ENCODE measurements around the gene TRIM63. TPM values are rescaled to one million over a fixed set of nuclear protein-coding genes. Genes with fewer than 3 reads are reported as not detected.

The TRIM63 gene
- total and polyA plus RNA-seq, 9 of the 15 experiments (the other 6 are each of a cell fraction or from before 2014, with no cell fraction given) = 0.08 to 0.57 (median 0.36) TPM

- TF ChIP-seq MAX (CRISPR knock-in tag; IDR thresholded peaks at IDR 0.05) (peak; percentile 65), CTCFL (IDR thresholded peaks at IDR 0.05; ENCODE audit: borderline replicate concordance, insufficient read depth, low read depth, low read length, poor library complexity, severe bottlenecking) (peak; percentile 56), HDAC2 (IDR thresholded peaks at IDR 0.05) (0 out of 2 replicates have a peak, but pooled peaks have one; percentile 11), FOXK1 (CRISPR knock-in tag; IDR thresholded peaks at IDR 0.05; ENCODE audit: borderline replicate concordance) (no peak; the same call in 1 of the 2 replicates), ZBTB34 (CRISPR knock-in tag; IDR thresholded peaks at IDR 0.05) (no peak), ZNF398 (CRISPR knock-in tag; IDR thresholded peaks at IDR 0.05) (no peak), C11orf30 (IDR thresholded peaks at IDR 0.05; ENCODE audit: low read depth) (no peak), ZNF586 (CRISPR knock-in tag; conservative IDR thresholded peaks at IDR 0.05) (no peak), CHD4 (IDR thresholded peaks at IDR 0.05; ENCODE audit: insufficient read depth, insufficient replicate concordance, low read depth, low read length, poor library complexity, severe bottlenecking) (no peak), ZFX (CRISPR knock-in tag; IDR thresholded peaks at IDR 0.05) (no peak; the same call in 1 of the 2 replicates), ZNF146 (CRISPR knock-in tag; IDR thresholded peaks at IDR 0.05; ENCODE audit: unreplicated experiment) (no peak), ZNF764 (CRISPR knock-in tag; IDR thresholded peaks at IDR 0.05; ENCODE audit: low read depth) (no peak), SAP30 (IDR thresholded peaks at IDR 0.05; ENCODE audit: borderline replicate concordance, insufficient read depth, low read depth, low read length, poor library complexity, severe bottlenecking) (no peak), GABPA (tag; conservative IDR thresholded peaks at IDR 0.05; ENCODE audit: low read depth) (no peak), IFI16 (CRISPR knock-in tag; IDR thresholded peaks at IDR 0.05) (no peak), CREM (IDR thresholded peaks at IDR 0.05; ENCODE audit: low read depth) (peak; percentile 60), CLOCK (CRISPR knock-in tag; IDR thresholded peaks at IDR 0.05; ENCODE audit: borderline replicate concordance) (no peak), ZNF347 (CRISPR knock-in tag; IDR thresholded peaks at IDR 0.05; ENCODE audit: low read depth) (no peak)
These were observed 31.3 kb downstream of the TRIM63 start (continued) for GRCh38 chr1:26035959-26036755.
